WTC11 (cell line): ENCODE data around the gene AFAP1L2. TPM values are rescaled to one million over a fixed set of nuclear protein-coding genes. Genes with fewer than 3 reads are reported as not detected.

Experiments
- ATAC-seq: fragments of 200-7000 bp; cut with Tn5 transposase; 2 replicates; pipeline ENCODE4 v1.10.0; 2021; ENCODE audit warnings: mild to moderate bottlenecking, moderate library complexity
- CTCF ChIA-PET: fragments of 300-600 bp; sonication (Branson Sonifier 250); formaldehyde crosslinking; loops from one replicate; lab custom pipeline; 2021; ENCODE audit warnings: antibody characterized with exemption; lab: Charles Lee
- POLR2A ChIA-PET: fragments of 350-600 bp; sonication (Branson Sonifier 250); formaldehyde crosslinking; loops from one replicate; lab custom pipeline; 2021; ENCODE audit warnings: antibody characterized with exemption; lab: Charles Lee
- DNase-seq: peaks from one replicate; pipeline ENCODE4 v3.0.0; 2021; ENCODE audit warnings: low spot score
- H3K27ac Mint-ChIP-seq: 2 replicates; pipeline ENCODE4 v1.8.0; 2021; ENCODE audit warnings: mixed read lengths
- H3K27me3 Mint-ChIP-seq: 2 replicates; pipeline ENCODE4 v1.8.0; 2021; ENCODE audit warnings: low read depth, mild to moderate bottlenecking, moderate library complexity, mixed read lengths
- H3K36me3 Mint-ChIP-seq: 2 replicates; pipeline ENCODE4 v1.8.0; 2021; ENCODE audit warnings: mixed read lengths
- H3K4me1 Mint-ChIP-seq: 2 replicates; pipeline ENCODE4 v1.8.0; 2022; ENCODE audit warnings: mixed read lengths
- H3K4me3 Mint-ChIP-seq: 2 replicates; pipeline ENCODE4 v1.8.0; 2021; ENCODE audit warnings: mild to moderate bottlenecking, moderate library complexity, mixed read lengths
- H3K9me3 Mint-ChIP-seq: 2 replicates; pipeline ENCODE4 v1.8.0; 2021; ENCODE audit warnings: mixed read lengths
- CBFB ChIP-seq: sonication (generic); formaldehyde crosslinking; IDR thresholded peaks from 2 replicates; pipeline ENCODE4 v1.8.1; 2022; ENCODE audit warnings: mild to moderate bottlenecking, low read depth, missing genetic modification reagents
- CREB1 ChIP-seq: sonication (generic); formaldehyde crosslinking; IDR thresholded peaks from 2 replicates; pipeline ENCODE4 v1.8.0; 2023; ENCODE audit warnings: mild to moderate bottlenecking, missing genetic modification reagents
- ERG ChIP-seq: fragments of 250-450 bp; sonication (Bioruptor Pico); IDR thresholded peaks from 2 replicates; pipeline ENCODE4 v1.8.0; 2021; ENCODE audit warnings: mild to moderate bottlenecking
- FOXJ3 ChIP-seq: sonication (generic); formaldehyde crosslinking; IDR thresholded peaks from 2 replicates; pipeline ENCODE4 v1.9.0; 2021; ENCODE audit warnings: missing genetic modification reagents, mild to moderate bottlenecking, borderline replicate concordance
- FOXP4 ChIP-seq: sonication (generic); formaldehyde crosslinking; IDR thresholded peaks from 2 replicates; pipeline ENCODE4 v1.8.0; 2022; ENCODE audit warnings: mild to moderate bottlenecking, missing genetic modification reagents
- HMGXB4 ChIP-seq: sonication (generic); formaldehyde crosslinking; IDR thresholded peaks from 2 replicates; pipeline ENCODE4 v1.8.1; 2023; ENCODE audit warnings: mild to moderate bottlenecking, moderate library complexity, missing genetic modification reagents
- KAT7 ChIP-seq: sonication (generic); formaldehyde crosslinking; IDR thresholded peaks from 2 replicates; pipeline ENCODE4 v1.8.1; 2023; ENCODE audit warnings: missing genetic modification reagents, mild to moderate bottlenecking, borderline replicate concordance
- MXD4 ChIP-seq: fragments of 250-450 bp; sonication (Bioruptor Pico); IDR thresholded peaks from 2 replicates; pipeline ENCODE4 v1.8.0; 2021; ENCODE audit warnings: mild to moderate bottlenecking, moderate library complexity, borderline replicate concordance
- NFYB ChIP-seq: sonication (generic); formaldehyde crosslinking; conservative IDR thresholded peaks from 2 replicates; pipeline ENCODE4 v1.8.0; 2022; ENCODE audit warnings: low read depth, missing genetic modification reagents
- NR1H2 ChIP-seq: sonication (generic); formaldehyde crosslinking; IDR thresholded peaks from 2 replicates; pipeline ENCODE4 v1.9.0; 2021; ENCODE audit warnings: mild to moderate bottlenecking, moderate library complexity, missing genetic modification reagents
- PRRX2 ChIP-seq: fragments of 250-450 bp; sonication (Bioruptor Pico); IDR thresholded peaks from 2 replicates; pipeline ENCODE4 v1.8.0; 2021; ENCODE audit warnings: mild to moderate bottlenecking
- RELA ChIP-seq: sonication (generic); formaldehyde crosslinking; IDR thresholded peaks from 2 replicates; pipeline ENCODE4 v1.8.1; 2022; ENCODE audit warnings: missing genetic modification reagents, mild to moderate bottlenecking, borderline replicate concordance
- TP53 ChIP-seq: sonication (generic); formaldehyde crosslinking; IDR thresholded peaks from 2 replicates; pipeline ENCODE4 v1.8.1; 2023; ENCODE audit warnings: mild to moderate bottlenecking, missing genetic modification reagents
- ZNF121 ChIP-seq: sonication (generic); formaldehyde crosslinking; IDR thresholded peaks from 2 replicates; pipeline ENCODE4 v1.8.0; 2023; ENCODE audit warnings: missing genetic modification reagents
- ZNF232 ChIP-seq: sonication (generic); formaldehyde crosslinking; IDR thresholded peaks from 2 replicates; pipeline ENCODE4 v1.8.0; 2022; ENCODE audit warnings: mild to moderate bottlenecking, missing genetic modification reagents
- ZNF396 ChIP-seq: fragments of 250-450 bp; sonication (Bioruptor Pico); IDR thresholded peaks from 2 replicates; pipeline ENCODE4 v1.8.0; 2021; ENCODE audit warnings: mild to moderate bottlenecking, moderate library complexity, borderline replicate concordance
- total RNA-seq: library from RNA; stranded (reverse); gene quantifications from 3 replicates; pipeline ENCODE4 v1.2.3, GENCODE V29; 2021
- TF ChIP-seq, protein P1 (sequence below): sonication (generic); formaldehyde crosslinking; IDR thresholded peaks from 2 replicates; pipeline ENCODE4 v1.8.0; 2023; ENCODE audit warnings: missing genetic modification reagents, mild to moderate bottlenecking, borderline replicate concordance
- TF ChIP-seq, protein P2 (sequence below): sonication (generic); formaldehyde crosslinking; IDR thresholded peaks from 2 replicates; pipeline ENCODE4 v1.8.0; 2022; ENCODE audit warnings: missing genetic modification reagents
- TF ChIP-seq, protein P3 (sequence below): sonication (generic); formaldehyde crosslinking; IDR thresholded peaks from 2 replicates; pipeline ENCODE4 v1.8.1; 2022; ENCODE audit warnings: mild to moderate bottlenecking, moderate library complexity, missing genetic modification reagents
- TF ChIP-seq, protein P4 (sequence below): fragments of 250-450 bp; sonication (Bioruptor Pico); conservative IDR thresholded peaks from 2 replicates; pipeline ENCODE4 v1.9.0; 2021; ENCODE audit warnings: mild to moderate bottlenecking

AFAP1L2 gene
- total RNA-seq, 1 experiment from 2014 or later = 5.0 TPM

- no peak overlapping the region for H3K27ac Mint-ChIP-seq
- no peak overlapping the region for H3K4me3 Mint-ChIP-seq
- ChIA-PET POLR2A (interaction anchor here (0.6 kb wide), 1 partner anchor 47 kb away, joined by 4 read pairs; no protein-coding TSS in a partner anchor), CTCF (no interaction called here)
- H3K27me3 Mint-ChIP-seq = no peaks in the 10 kb centered on the region
- peaks cover 30% of the 10 kb centered on the region for H3K36me3 Mint-ChIP-seq
- DNase-seq = no peak
- TF ChIP-seq, protein P1, sequence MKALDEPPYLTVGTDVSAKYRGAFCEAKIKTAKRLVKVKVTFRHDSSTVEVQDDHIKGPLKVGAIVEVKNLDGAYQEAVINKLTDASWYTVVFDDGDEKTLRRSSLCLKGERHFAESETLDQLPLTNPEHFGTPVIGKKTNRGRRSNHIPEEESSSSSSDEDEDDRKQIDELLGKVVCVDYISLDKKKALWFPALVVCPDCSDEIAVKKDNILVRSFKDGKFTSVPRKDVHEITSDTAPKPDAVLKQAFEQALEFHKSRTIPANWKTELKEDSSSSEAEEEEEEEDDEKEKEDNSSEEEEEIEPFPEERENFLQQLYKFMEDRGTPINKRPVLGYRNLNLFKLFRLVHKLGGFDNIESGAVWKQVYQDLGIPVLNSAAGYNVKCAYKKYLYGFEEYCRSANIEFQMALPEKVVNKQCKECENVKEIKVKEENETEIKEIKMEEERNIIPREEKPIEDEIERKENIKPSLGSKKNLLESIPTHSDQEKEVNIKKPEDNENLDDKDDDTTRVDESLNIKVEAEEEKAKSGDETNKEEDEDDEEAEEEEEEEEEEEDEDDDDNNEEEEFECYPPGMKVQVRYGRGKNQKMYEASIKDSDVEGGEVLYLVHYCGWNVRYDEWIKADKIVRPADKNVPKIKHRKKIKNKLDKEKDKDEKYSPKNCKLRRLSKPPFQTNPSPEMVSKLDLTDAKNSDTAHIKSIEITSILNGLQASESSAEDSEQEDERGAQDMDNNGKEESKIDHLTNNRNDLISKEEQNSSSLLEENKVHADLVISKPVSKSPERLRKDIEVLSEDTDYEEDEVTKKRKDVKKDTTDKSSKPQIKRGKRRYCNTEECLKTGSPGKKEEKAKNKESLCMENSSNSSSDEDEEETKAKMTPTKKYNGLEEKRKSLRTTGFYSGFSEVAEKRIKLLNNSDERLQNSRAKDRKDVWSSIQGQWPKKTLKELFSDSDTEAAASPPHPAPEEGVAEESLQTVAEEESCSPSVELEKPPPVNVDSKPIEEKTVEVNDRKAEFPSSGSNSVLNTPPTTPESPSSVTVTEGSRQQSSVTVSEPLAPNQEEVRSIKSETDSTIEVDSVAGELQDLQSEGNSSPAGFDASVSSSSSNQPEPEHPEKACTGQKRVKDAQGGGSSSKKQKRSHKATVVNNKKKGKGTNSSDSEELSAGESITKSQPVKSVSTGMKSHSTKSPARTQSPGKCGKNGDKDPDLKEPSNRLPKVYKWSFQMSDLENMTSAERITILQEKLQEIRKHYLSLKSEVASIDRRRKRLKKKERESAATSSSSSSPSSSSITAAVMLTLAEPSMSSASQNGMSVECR (CRISPR knock-in tag) = no peak
- TF ChIP-seq KAT7 (CRISPR knock-in tag) (no peak), FOXP4 (no peak), ERG (CRISPR knock-in tag) (no peak), FOXJ3 (no peak), PRRX2 (CRISPR knock-in tag) (no peak), CBFB (CRISPR knock-in tag) (no peak), ZNF396 (CRISPR knock-in tag) (no peak), NR1H2 (CRISPR knock-in tag) (no peak), TP53 (CRISPR knock-in tag) (no peak), NFYB (CRISPR knock-in tag) (no peak), CREB1 (no peak), ZNF121 (no peak), ZNF232 (CRISPR knock-in tag) (no peak), HMGXB4 (CRISPR knock-in tag) (no peak), MXD4 (no peak), RELA (no peak)
- TF ChIP-seq, protein P2, sequence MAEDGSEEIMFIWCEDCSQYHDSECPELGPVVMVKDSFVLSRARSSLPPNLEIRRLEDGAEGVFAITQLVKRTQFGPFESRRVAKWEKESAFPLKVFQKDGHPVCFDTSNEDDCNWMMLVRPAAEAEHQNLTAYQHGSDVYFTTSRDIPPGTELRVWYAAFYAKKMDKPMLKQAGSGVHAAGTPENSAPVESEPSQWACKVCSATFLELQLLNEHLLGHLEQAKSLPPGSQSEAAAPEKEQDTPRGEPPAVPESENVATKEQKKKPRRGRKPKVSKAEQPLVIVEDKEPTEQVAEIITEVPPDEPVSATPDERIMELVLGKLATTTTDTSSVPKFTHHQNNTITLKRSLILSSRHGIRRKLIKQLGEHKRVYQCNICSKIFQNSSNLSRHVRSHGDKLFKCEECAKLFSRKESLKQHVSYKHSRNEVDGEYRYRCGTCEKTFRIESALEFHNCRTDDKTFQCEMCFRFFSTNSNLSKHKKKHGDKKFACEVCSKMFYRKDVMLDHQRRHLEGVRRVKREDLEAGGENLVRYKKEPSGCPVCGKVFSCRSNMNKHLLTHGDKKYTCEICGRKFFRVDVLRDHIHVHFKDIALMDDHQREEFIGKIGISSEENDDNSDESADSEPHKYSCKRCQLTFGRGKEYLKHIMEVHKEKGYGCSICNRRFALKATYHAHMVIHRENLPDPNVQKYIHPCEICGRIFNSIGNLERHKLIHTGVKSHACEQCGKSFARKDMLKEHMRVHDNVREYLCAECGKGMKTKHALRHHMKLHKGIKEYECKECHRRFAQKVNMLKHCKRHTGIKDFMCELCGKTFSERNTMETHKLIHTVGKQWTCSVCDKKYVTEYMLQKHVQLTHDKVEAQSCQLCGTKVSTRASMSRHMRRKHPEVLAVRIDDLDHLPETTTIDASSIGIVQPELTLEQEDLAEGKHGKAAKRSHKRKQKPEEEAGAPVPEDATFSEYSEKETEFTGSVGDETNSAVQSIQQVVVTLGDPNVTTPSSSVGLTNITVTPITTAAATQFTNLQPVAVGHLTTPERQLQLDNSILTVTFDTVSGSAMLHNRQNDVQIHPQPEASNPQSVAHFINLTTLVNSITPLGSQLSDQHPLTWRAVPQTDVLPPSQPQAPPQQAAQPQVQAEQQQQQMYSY (CRISPR knock-in tag) = no peak
- TF ChIP-seq, protein P3, sequence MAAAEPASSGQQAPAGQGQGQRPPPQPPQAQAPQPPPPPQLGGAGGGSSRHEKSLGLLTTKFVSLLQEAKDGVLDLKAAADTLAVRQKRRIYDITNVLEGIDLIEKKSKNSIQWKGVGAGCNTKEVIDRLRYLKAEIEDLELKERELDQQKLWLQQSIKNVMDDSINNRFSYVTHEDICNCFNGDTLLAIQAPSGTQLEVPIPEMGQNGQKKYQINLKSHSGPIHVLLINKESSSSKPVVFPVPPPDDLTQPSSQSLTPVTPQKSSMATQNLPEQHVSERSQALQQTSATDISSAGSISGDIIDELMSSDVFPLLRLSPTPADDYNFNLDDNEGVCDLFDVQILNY (CRISPR knock-in tag) = no peak
- TF ChIP-seq, protein P4, sequence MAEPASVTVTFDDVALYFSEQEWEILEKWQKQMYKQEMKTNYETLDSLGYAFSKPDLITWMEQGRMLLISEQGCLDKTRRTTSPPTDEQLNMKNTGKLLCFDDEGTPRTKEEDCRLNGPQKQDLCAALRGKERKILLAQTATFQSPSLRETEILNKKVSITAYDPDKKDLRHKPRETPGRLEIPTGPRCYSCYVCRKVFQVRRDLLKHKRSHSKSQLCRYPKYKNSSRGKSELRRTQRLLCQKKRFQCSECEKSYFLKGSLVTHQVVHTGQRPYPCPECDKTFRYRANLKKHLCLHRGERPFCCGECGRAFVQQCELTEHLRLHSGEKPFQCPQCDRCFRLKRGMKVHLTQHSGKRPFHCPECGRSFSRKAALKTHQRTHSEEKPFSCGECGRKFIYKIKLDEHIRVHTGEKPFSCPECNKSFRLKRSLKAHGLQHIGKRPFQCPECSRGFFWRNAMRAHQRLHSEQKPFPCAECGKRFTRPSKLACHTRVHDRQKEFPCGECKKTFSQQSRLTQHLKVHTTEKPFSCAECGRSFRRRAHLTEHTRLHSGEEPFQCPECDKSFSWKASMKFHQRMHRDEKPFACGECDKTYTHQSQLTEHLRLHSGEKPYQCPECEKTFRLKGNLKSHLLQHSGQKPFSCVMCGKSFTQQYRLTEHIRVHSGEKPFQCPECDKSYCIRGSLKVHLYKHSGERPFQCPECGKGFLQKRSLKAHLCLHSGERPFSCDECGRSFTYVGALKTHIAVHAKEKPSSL (CRISPR knock-in tag) = no peak
- H3K9me3 Mint-ChIP-seq = peaks cover 21% of the 10 kb centered on the region
- ATAC-seq = no peak
- H3K4me1 Mint-ChIP-seq = no peaks in the 10 kb centered on the region
Observed at GRCh38 chr10:114293075-114293474, 111.2 kb downstream of the AFAP1L2 start.
